Measurements from ENCODE around the gene CYP3A4.
A peak's percentile ranks its signal among the peaks of the same experiment; 100 is the strongest.
"Not testable (repeated sequence)": the region's sequence is repeated elsewhere in the genome, so short reads cannot be mapped to it uniquely, and the experiment has no call there.

Gene CYP3A4

GRCh38 chr7:99766484-99767099 lies 17.4 kb downstream of the CYP3A4 start:
- no peak overlapping the region for H3K4me3 ChIP-seq (ENCODE audit: low read length)
- no peak for DNase-seq (ENCODE audit: low read depth, low spot score)

DNA sequence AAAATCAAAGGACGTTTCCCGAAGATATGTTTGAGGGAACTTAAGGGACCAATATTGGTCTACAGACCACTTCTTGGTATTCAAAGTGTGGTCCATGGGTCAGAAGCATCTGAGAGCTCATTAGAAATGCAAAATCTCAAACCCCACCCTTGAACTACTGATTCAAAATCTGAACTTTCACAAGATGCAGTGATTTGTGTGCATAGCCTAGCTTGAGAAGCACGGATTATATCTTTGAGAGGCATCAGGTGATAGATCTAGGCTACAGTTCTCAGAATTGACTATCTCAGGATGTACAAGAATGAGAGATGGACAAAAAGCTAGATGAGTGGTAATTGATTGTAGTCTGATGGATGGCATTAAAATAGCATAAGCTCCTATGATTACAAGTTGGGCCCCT lies 19.5 kb downstream of the CYP3A4 start:
- DNase-seq (ENCODE audit: low read depth, low spot score): no peak
- no peak overlapping the region for H3K4me3 ChIP-seq (ENCODE audit: low read length)

- H3K4me3 ChIP-seq (ENCODE audit: low read length): no peak overlapping the region
- DNase-seq (ENCODE audit: low read depth, low spot score): no peak
Observed at GRCh38 chr7:99762680-99763327, 21.2 kb downstream of the CYP3A4 start.

- no peak overlapping the region for H3K4me3 ChIP-seq (ENCODE audit: low read length)
- DNase-seq (ENCODE audit: low read depth, low spot score): no peak
Observed at GRCh38 chr7:99755085-99755484, 28.9 kb downstream of the CYP3A4 start.

DNA sequence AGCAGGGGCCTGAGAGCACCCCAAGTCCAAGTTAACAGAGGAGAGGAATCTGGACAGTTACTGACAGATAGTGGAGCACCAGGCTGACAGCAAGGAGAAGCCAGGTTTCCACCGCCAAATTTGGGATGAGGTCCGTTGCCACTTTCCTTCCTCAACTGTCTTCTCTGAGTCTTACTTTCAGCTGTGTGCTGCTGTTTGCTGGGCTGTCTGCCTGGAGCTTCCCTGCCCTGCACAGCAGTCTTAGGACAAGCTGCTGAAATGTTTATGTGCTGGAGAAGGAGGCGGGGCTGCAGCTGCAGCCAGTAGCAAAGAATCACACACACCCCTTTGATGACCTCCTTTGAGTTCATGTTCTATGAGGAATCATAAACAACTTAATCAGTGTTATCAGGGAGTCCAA lies 31.6 kb downstream of the CYP3A4 start:
- no peak for DNase-seq (ENCODE audit: low read depth, low spot score)
- no peak overlapping the region for H3K4me3 ChIP-seq (ENCODE audit: low read length)

- DNase-seq (ENCODE audit: low read depth, low spot score): not testable (repeated sequence)
Observed at GRCh38 chr7:99751322-99752052, 32.5 kb downstream of the CYP3A4 start.

GRCh38 chr7:99748846-99749579 lies 35.0 kb downstream of the CYP3A4 start:
- H3K4me3 ChIP-seq (ENCODE audit: low read length): no peak overlapping the region
- no peak for DNase-seq (ENCODE audit: low read depth, low spot score)

More at GRCh38 chr7:99751322-99752052, 32.5 kb downstream of the CYP3A4 start:
- H3K4me3 ChIP-seq (ENCODE audit: low read length): not testable (repeated sequence)

DNA sequence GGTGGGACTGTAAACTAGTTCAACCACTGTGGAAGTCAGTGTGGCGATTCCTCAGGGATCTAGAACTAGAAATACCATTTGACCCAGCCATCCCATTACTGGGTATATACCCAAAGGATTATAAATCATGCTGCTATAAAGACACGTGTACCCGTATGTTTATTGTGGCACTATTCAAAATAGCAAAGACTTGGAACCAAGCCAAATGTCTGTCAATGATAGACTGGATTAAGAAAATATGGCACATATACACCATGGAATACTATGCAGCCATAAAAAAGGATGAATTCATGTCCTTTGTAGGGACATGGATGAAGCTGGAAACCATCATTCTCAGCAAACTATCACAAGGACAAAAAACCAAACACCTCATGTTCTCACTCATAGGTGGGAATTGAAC lies 37.1 kb downstream of the CYP3A4 start:
- DNase-seq (ENCODE audit: low read depth, low spot score); H3K4me3 ChIP-seq (ENCODE audit: low read length): not testable (repeated sequence)

GRCh38 chr7:99745395-99745794 lies 38.6 kb downstream of the CYP3A4 start:
- DNase-seq (ENCODE audit: low read depth, low spot score); H3K4me3 ChIP-seq (ENCODE audit: low read length): not testable (repeated sequence)

GRCh38 chr7:99742737-99743394 lies 41.1 kb downstream of the CYP3A4 start:
- no peak for DNase-seq (ENCODE audit: low read depth, low spot score)
- no peak overlapping the region for H3K4me3 ChIP-seq (ENCODE audit: low read length)

DNA sequence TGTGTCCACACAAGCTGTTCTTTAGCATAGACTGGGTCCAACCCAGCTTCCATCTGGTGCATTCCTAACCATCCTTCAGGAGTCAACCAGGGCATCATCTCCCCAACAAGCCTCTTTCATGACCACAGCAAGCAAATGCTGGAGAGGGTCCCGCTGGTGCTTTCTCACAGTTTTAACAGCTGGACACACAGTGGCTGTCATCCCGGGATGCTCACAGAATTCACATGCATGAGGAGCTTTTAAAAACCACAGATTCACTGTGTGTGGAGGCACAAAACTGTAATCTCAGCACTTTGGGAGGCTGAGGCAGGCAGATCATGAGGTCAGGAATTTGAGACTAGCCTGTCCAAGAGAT lies 42.6 kb downstream of the CYP3A4 start:
- DNase-seq (ENCODE audit: low read depth, low spot score): no peak
- H3K4me3 ChIP-seq (ENCODE audit: low read length): no peak overlapping the region

GRCh38 chr7:99740573-99741440 lies 43.2 kb downstream of the CYP3A4 start:
- H3K4me3 ChIP-seq (ENCODE audit: low read length): no peak overlapping the region
- DNase-seq (ENCODE audit: low read depth, low spot score): no peak

DNA sequence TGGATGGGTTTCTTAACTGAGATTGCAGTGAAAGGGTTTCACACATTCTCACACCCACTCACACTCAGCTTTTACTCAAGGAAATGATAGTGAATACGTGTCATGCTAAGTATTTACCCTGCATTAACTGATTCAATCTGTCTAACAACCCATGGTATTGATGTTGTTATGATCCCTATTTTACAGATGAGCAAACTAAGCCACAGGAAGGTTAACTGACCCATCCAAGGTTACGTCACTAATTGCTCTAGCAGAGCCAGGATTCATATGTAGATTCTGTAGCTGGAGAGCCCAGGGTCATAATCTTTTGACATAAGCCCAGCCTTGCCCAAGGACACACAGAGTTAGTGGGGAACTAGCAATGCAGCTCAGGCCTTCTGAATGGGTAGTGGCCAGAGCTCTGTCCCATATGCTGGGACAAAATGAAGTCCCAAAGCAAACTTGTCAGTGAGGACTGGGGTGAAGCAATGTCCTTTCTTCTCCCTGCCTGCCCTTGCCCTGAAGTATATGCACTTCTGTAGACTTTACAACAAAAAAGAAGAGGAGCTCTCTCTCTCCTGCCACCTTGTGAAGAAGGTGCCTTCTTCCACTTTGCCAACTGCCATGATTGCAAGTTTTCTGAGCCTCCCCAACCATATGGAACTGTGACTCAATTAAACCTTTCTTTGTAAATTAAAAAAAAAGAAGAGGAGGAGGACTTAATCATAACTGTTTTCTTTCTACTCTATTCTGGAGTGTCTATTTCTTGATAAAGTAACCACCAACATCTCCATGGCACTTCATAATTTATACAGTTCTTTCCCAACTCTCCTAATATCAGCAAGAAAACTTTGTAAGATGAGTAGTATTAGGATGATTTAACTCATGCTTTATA lies 44.0 kb downstream of the CYP3A4 start:
- H3K4me3 ChIP-seq (ENCODE audit: low read length): no peak overlapping the region
- DNase-seq (ENCODE audit: low read depth, low spot score): no peak

DNA sequence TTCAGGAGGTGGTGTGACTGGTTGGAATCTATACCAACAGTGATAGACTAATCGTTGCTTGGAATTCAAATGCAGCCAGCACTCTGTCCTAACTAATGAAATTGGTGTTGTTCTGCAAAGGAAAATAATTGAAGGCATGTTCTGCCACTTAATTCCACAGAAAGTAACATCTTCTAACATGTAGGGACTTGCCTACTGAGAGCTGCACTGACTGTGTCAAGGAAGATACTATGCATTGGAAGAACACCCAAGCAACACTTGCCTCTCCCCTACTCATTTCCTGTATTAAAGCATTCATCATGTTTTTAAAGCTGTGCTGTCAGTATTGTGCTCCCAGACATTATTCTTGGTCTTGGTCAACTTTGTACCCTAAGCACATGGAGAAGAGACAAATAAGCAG lies 46.3 kb downstream of the CYP3A4 start:
- DNase-seq (ENCODE audit: low read depth, low spot score): no peak
- no peak overlapping the region for H3K4me3 ChIP-seq (ENCODE audit: low read length)

- not testable (repeated sequence) for H3K4me3 ChIP-seq (ENCODE audit: low read length); DNase-seq (ENCODE audit: low read depth, low spot score)
Observed at GRCh38 chr7:99736667-99737066, 47.3 kb downstream of the CYP3A4 start.

GRCh38 chr7:99734987-99735386 lies 49.0 kb downstream of the CYP3A4 start, which contains the start of gene CYP3A7:
TSS of gene CYP3A7 (minus strand) at chr7:99735196. CDS start at chr7:99735093, 103 bp downstream.
- no peak for DNase-seq (ENCODE audit: low read depth, low spot score)
- H3K4me3 ChIP-seq (ENCODE audit: low read length): no peak within 1 kb of the TSS

DNA sequence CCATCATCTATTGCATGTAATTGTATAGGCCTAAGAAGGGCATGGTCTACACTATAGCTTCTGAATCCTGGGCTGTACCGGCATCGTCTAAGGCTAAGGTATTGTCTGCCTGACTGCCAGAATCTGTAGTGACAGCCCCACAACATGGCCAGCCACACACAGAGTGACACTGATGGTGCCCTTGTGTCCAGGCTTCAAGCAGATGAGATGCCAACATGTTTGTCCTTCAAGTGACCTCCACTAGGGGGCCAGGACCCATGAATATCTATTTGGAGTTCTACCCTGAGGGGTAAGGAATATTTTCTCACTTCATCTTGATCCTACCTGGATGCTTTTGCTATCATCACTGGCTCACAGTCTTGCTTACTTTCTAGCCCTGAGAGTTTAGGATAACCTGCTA lies 50.5 kb downstream of the CYP3A4 start:
- peak; percentile 23 for DNase-seq (ENCODE audit: low read depth, low spot score)
- H3K4me3 ChIP-seq (ENCODE audit: low read length): no peak overlapping the region
